Endodermal cell (in vitro differentiated cells): ENCODE measurements around the gene IGSF21. TPM values are rescaled to one million over a fixed set of nuclear protein-coding genes. Genes with fewer than 3 reads are reported as not detected.

Source experiments
- DNase-seq: peaks from one replicate; pipeline ENCODE4 v3.0.0-alpha.2; 2017
- H3K27ac ChIP-seq: 2 replicates; pipeline ENCODE4 v1.5.1; 2013; ENCODE audit warnings: mild to moderate bottlenecking, low read depth, low read length, moderate library complexity
- H3K27me3 ChIP-seq: 2 replicates; pipeline ENCODE4 v1.6.1; 2013; ENCODE audit warnings: mild to moderate bottlenecking, low read length, moderate library complexity; ENCODE audit not compliant: insufficient read depth, control insufficient read depth, poor library complexity, severe bottlenecking
- H3K36me3 ChIP-seq: 2 replicates; pipeline ENCODE4 v1.7.0; 2013; ENCODE audit warnings: mild to moderate bottlenecking, low read length, moderate library complexity; ENCODE audit not compliant: control insufficient read depth, insufficient read depth
- H3K4me1 ChIP-seq: one replicate; pipeline ENCODE4 v1.7.0; 2013; ENCODE audit warnings: low read length; ENCODE audit not compliant: control insufficient read depth, insufficient read depth
- H3K4me3 ChIP-seq: 2 replicates; pipeline ENCODE4 v1.5.1; 2013; ENCODE audit warnings: mild to moderate bottlenecking, low read length, moderate library complexity
- H3K9ac ChIP-seq: 2 replicates; pipeline ENCODE4 v1.6.1; 2013; ENCODE audit warnings: mild to moderate bottlenecking, low read length, moderate library complexity; ENCODE audit not compliant: poor library complexity, severe bottlenecking; ENCODE audit errors: extremely low read depth
- H3K9me3 ChIP-seq: 2 replicates; pipeline ENCODE4 v1.6.1; 2013; ENCODE audit warnings: mild to moderate bottlenecking, low read length, moderate library complexity; ENCODE audit not compliant: control insufficient read depth
- H3K27ac Mint-ChIP-seq: 2 replicates; pipeline ENCODE4 v1.8.0; 2020; ENCODE audit warnings: mixed read lengths
- H3K27me3 Mint-ChIP-seq: 2 replicates; pipeline ENCODE4 v1.8.0; 2021; ENCODE audit warnings: mild to moderate bottlenecking, mixed read lengths; ENCODE audit not compliant: insufficient read depth
- H3K36me3 Mint-ChIP-seq: 2 replicates; pipeline ENCODE4 v1.8.0; 2020; ENCODE audit warnings: low read depth, mixed read lengths
- H3K4me1 Mint-ChIP-seq: 2 replicates; pipeline ENCODE4 v1.8.0; 2020; ENCODE audit warnings: mixed read lengths
- H3K4me3 Mint-ChIP-seq: 2 replicates; pipeline ENCODE4 v1.8.0; 2020; ENCODE audit warnings: mild to moderate bottlenecking, moderate library complexity, mixed read lengths
- H3K9me3 Mint-ChIP-seq: 2 replicates; pipeline ENCODE4 v1.8.0; 2020; ENCODE audit warnings: mild to moderate bottlenecking, mixed read lengths
- WGBS, 2 experiments: methylation state at CpG; one replicate each; pipeline versions ENCODE4 v1.1.5 to v1.1.7; 2013; ENCODE audit warnings: missing lambda C conversion rate in 2 of 2, mixed read lengths in 1 of 2; ENCODE audit not compliant: insufficient coverage in 1 of 2, insufficient read length in 1 of 2; 5-methylcytosine and 5-hydroxymethylcytosine counted together
- total RNA-seq, 2 donors: library from RNA; stranded (reverse); fragmentation: NEBNext Ultra II Directional in 1 of 2; extraction: Animal tissue kit (Norgen Biotek cat#: 25700) in 1 of 2; gene quantifications; 2 replicates in 1 of 2; 3 replicates in 1 of 2; pipeline ENCODE4 v1.2.1, GENCODE V29; 2021
- TF ChIP-seq, protein P1 (sequence below): fragments of 200-600 bp; sonication (generic); conservative IDR thresholded peaks from 2 replicates; pipeline ENCODE4 v1.5.0; 2021; ENCODE audit warnings: antibody characterized with exemption, mild to moderate bottlenecking

The IGSF21 gene
- total RNA-seq, 2 donors from 2014 or later: 1.3 to 1.7 TPM

DNA sequence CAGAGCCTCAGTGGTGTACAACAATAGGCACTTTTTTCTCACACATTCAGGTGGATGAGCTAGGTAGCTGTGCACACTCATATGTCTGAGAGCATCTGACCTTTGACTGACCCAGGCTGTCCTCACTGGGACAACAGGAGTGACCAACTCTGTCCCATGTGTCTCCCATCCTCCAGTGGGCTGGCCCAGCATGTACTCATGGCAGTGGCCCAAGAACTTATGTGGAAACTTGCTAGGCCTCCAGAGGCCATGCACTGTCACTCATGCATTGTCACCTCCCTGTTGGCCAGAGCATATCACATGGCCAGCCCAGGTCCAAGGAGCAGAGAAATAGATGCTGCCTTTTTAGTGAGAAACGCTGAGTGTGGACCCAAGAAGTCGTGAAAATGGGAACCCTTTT lies 158.8 kb downstream of the IGSF21 start:
- TF ChIP-seq, protein P1, sequence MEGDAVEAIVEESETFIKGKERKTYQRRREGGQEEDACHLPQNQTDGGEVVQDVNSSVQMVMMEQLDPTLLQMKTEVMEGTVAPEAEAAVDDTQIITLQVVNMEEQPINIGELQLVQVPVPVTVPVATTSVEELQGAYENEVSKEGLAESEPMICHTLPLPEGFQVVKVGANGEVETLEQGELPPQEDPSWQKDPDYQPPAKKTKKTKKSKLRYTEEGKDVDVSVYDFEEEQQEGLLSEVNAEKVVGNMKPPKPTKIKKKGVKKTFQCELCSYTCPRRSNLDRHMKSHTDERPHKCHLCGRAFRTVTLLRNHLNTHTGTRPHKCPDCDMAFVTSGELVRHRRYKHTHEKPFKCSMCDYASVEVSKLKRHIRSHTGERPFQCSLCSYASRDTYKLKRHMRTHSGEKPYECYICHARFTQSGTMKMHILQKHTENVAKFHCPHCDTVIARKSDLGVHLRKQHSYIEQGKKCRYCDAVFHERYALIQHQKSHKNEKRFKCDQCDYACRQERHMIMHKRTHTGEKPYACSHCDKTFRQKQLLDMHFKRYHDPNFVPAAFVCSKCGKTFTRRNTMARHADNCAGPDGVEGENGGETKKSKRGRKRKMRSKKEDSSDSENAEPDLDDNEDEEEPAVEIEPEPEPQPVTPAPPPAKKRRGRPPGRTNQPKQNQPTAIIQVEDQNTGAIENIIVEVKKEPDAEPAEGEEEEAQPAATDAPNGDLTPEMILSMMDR: no peak
- Histone ChIP-seq H3K9me3 (no peaks in the 10 kb centered on the region), H3K36me3 (no peaks in the 10 kb centered on the region), H3K27ac (no peak overlapping the region), H3K4me3 (no peak overlapping the region), H3K27me3 (no peaks in the 10 kb centered on the region), H3K4me1 (no peaks in the 10 kb centered on the region), H3K9ac (no peak overlapping the region)
- H3K9me3 Mint-ChIP-seq: peaks cover 9% of the 10 kb centered on the region
- H3K27ac Mint-ChIP-seq: no peak overlapping the region
- H3K27me3 Mint-ChIP-seq: peaks cover 10% of the 10 kb centered on the region
- H3K36me3 Mint-ChIP-seq: no peaks in the 10 kb centered on the region
- no peak for DNase-seq
- H3K4me1 Mint-ChIP-seq: peaks cover 4% of the 10 kb centered on the region
- H3K4me3 Mint-ChIP-seq: no peak overlapping the region
- WGBS, 2 experiments: 87 to 95% methylated on average over 2 of the region's 2 CpGs

DNA sequence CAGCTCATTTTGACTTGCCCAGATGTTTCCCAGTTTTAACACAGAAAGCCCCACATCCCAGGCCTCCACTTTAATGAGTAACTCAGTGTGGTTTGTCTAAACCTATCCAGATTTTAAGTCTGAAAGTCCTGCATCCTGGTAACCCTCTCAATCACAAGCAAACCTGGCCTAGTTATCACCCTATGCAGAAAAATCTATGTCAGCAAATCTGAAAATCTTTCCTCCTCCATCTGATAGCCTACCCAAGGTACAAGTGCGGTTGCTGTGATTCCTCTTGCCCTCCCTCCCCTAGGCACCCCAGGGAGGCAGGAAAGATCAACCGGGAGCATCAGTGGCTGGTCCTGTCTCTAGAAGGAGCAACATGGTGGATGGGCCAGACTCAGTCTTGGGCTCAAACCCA lies 163.7 kb downstream of the IGSF21 start:
- no peak overlapping the region for H3K9ac ChIP-seq
- H3K4me1 ChIP-seq: no peaks in the 10 kb centered on the region
- Mint-ChIP-seq H3K27ac (no peak overlapping the region), H3K4me1 (no peaks in the 10 kb centered on the region), H3K9me3 (peaks cover 9% of the 10 kb centered on the region), H3K4me3 (no peak overlapping the region), H3K27me3 (peaks cover 10% of the 10 kb centered on the region), H3K36me3 (no peaks in the 10 kb centered on the region)
- no peak overlapping the region for H3K27ac ChIP-seq
- no peak for DNase-seq
- WGBS, 2 experiments: 97% methylated on average over 2 of the region's 2 CpGs; no CpG with 5 or more reads in 1 of the 2 experiments
- TF ChIP-seq, protein P1: no peak
- no peak overlapping the region for H3K4me3 ChIP-seq
- no peaks in the 10 kb centered on the region for H3K36me3 ChIP-seq
- H3K27me3 ChIP-seq: no peaks in the 10 kb centered on the region
- H3K9me3 ChIP-seq: no peaks in the 10 kb centered on the region

DNA sequence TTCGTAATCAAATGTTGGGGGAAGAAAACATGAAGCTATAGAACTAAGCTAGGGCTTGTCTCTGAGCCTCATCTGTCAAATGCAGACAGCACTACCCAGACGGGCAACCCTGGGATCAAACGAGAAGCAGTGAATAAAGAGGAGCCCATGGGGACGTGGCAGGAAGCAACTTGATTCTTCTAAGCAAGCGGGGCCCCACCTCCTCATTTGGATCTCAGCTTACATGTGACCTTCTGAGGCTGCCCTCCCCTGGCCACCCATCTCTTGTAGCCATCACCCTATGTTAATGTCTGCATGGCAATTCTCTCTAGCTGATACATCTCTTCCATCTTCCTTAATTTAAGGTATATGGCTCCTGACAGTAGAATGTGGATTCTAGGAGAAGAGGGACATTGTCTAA lies 171.3 kb downstream of the IGSF21 start:
- H3K9me3 Mint-ChIP-seq: no peaks in the 10 kb centered on the region
- no peaks in the 10 kb centered on the region for H3K4me1 ChIP-seq
- TF ChIP-seq, protein P1: no peak
- H3K27me3 ChIP-seq: no peaks in the 10 kb centered on the region
- peaks cover 3% of the 10 kb centered on the region for H3K4me1 Mint-ChIP-seq
- no peaks in the 10 kb centered on the region for H3K36me3 Mint-ChIP-seq
- no peaks in the 10 kb centered on the region for H3K27me3 Mint-ChIP-seq
- WGBS, 2 experiments: 30 to 56% methylated on average over 5 of the region's 5 CpGs
- no peak overlapping the region for H3K27ac ChIP-seq
- H3K27ac Mint-ChIP-seq: no peak overlapping the region
- H3K9ac ChIP-seq: no peak overlapping the region
- H3K9me3 ChIP-seq: no peaks in the 10 kb centered on the region
- H3K4me3 ChIP-seq: no peak overlapping the region
- DNase-seq: peak; percentile 70
- H3K36me3 ChIP-seq: no peaks in the 10 kb centered on the region
- H3K4me3 Mint-ChIP-seq: no peak overlapping the region
